K562 (cell line): ENCODE data around the gene ZFAND6. TPM values are rescaled to one million over a fixed set of nuclear protein-coding genes. Genes with fewer than 3 reads are reported as not detected.
A peak's percentile ranks its signal among the peaks of the same experiment; 100 is the strongest.

Experiments used
- ATF1 ChIP-seq, 2 experiments: fragments of 450-650 bp in 1 of 2; IDR thresholded peaks; 2 replicates each; pipeline ENCODE4 v1.6.1; 2016; ENCODE audit warnings: missing compliant biosample characterization in 1 of 2, missing genetic modification characterization in 1 of 2
- BHLHE40 ChIP-seq: IDR thresholded peaks from 2 replicates; pipeline ENCODE4 v1.6.1; 2011; ENCODE audit warnings: low read length, improper control_type of control experiment
- CTBP1 ChIP-seq: fragments of 450-650 bp; IDR thresholded peaks from 2 replicates; pipeline ENCODE4 v1.6.1; 2016; ENCODE audit warnings: borderline replicate concordance
- EZH2 ChIP-seq: IDR thresholded peaks from 2 replicates; pipeline ENCODE4 v1.6.1; 2012; ENCODE audit warnings: low read depth, mild to moderate bottlenecking, inconsistent platforms, low read length, borderline replicate concordance
- FOSL1 ChIP-seq: fragments of 200-800 bp; sonication (Bioruptor generic); conservative IDR thresholded peaks from 2 replicates; pipeline ENCODE4 v1.6.1; 2016; ENCODE audit warnings: missing genetic modification characterization, missing compliant biosample characterization
- FOXJ2 ChIP-seq: fragments of 200-800 bp; sonication (Bioruptor generic); IDR thresholded peaks from 2 replicates; pipeline ENCODE4 v1.6.1; 2016; ENCODE audit warnings: missing genetic modification characterization, missing compliant biosample characterization
- FOXK1 ChIP-seq: sonication (generic); formaldehyde crosslinking; IDR thresholded peaks from 2 replicates; pipeline ENCODE4 v1.8.0; 2022; ENCODE audit warnings: missing genetic modification reagents, mild to moderate bottlenecking, borderline replicate concordance
- HOXB6 ChIP-seq: fragments of 250-450 bp; sonication (Bioruptor Pico); IDR thresholded peaks from 2 replicates; pipeline ENCODE4 v1.5.1; 2022; ENCODE audit warnings: mild to moderate bottlenecking, borderline replicate concordance
- MEF2A ChIP-seq: IDR thresholded peaks from 2 replicates; pipeline ENCODE4 v1.6.1; 2011; ENCODE audit warnings: low read depth, mild to moderate bottlenecking, low read length, moderate library complexity; ENCODE audit not compliant: control insufficient read depth
- NFIX ChIP-seq: fragments of 250-450 bp; sonication (Bioruptor Pico); IDR thresholded peaks from 2 replicates; pipeline ENCODE4 v1.4.0; 2020; ENCODE audit warnings: low read depth, mild to moderate bottlenecking, moderate library complexity
- PCBP1 ChIP-seq: fragments of 200-400 bp; formaldehyde crosslinking; IDR thresholded peaks from 2 replicates; pipeline ENCODE4 v1.6.1; 2018; ENCODE audit warnings: mild to moderate bottlenecking, low read depth, low read length; ENCODE audit not compliant: poor library complexity, severe bottlenecking
- POLR2AphosphoS5 ChIP-seq: IDR thresholded peaks from 2 replicates; pipeline ENCODE4 v1.6.1; 2011; ENCODE audit warnings: mild to moderate bottlenecking, low read depth, low read length, moderate library complexity; ENCODE audit not compliant: control insufficient read depth, insufficient read depth
- RBM14 ChIP-seq: fragments of 200-400 bp; formaldehyde crosslinking; IDR thresholded peaks from 2 replicates; pipeline ENCODE4 v1.6.1; 2018; ENCODE audit warnings: low read depth, mild to moderate bottlenecking, low read length, moderate library complexity, borderline replicate concordance; ENCODE audit not compliant: insufficient read depth
- SLC30A9 ChIP-seq: fragments of 250-450 bp; sonication (Bioruptor Pico); IDR thresholded peaks from 2 replicates; pipeline ENCODE4 v1.8.0; 2022; ENCODE audit warnings: mild to moderate bottlenecking, moderate library complexity
- SRSF7 ChIP-seq: fragments of 200-400 bp; formaldehyde crosslinking; optimal IDR thresholded peaks from 2 replicates; pipeline ENCODE3; 2017; ENCODE audit warnings: mild to moderate bottlenecking, low read depth, low read length
- TAF1 ChIP-seq: IDR thresholded peaks from 2 replicates; pipeline ENCODE4 v1.6.1; 2011; ENCODE audit warnings: mild to moderate bottlenecking, low read length, moderate library complexity; ENCODE audit not compliant: insufficient read depth, control insufficient read depth, severe bottlenecking; ENCODE audit errors: extremely low read depth
- ZFP30 ChIP-seq: fragments of 250-450 bp; sonication (Bioruptor Pico); IDR thresholded peaks from 2 replicates; pipeline ENCODE4 v1.8.0; 2022; ENCODE audit warnings: moderate library complexity, mild to moderate bottlenecking, inconsistent platforms, borderline replicate concordance
- ZNF121 ChIP-seq: sonication (generic); formaldehyde crosslinking; conservative IDR thresholded peaks from 2 replicates; pipeline ENCODE4 v1.8.0; 2022; ENCODE audit warnings: missing genetic modification reagents
- ZNF143 ChIP-seq: sonication (generic); formaldehyde crosslinking; IDR thresholded peaks from 2 replicates; pipeline ENCODE4 v1.9.0; 2022; ENCODE audit warnings: mild to moderate bottlenecking, missing genetic modification reagents
- polyA plus RNA-seq, 8 experiments: library from polyadenylated mRNA; depleted of rRNA in 4 of 8; stranded (reverse) in 5 of 8; unstranded in 3 of 8; fragments of >200 nt; fragmentation: Nextera tagmentation in 2 of 8; fragmentation: Illumina TruSeq in 1 of 8; extraction: Ambion mirVana in 2 of 8; extraction: Trizol in 1 of 8; gene quantifications; 2 replicates each; pipeline versions ENCODE4 v1.2.1 to v1.2.3, GENCODE V29; 2011 to 2014; ENCODE audit warnings: inconsistent platforms in 1 of 8, missing spikeins in 1 of 8
- total RNA-seq, 7 experiments: library from RNA; depleted of rRNA in 6 of 7; stranded (reverse); fragments of >200 nt in 6 of 7; fragmentation: Illumina TruSeq in 2 of 7; extraction: Trizol in 2 of 7; gene quantifications; 2 replicates each; pipeline versions ENCODE4 v1.2.1 to v1.2.3, GENCODE V29; 2011 to 2021; ENCODE audit warnings: low replicate concordance in 1 of 7
- TF ChIP-seq, protein P1 (sequence below): sonication (generic); formaldehyde crosslinking; IDR thresholded peaks from 2 replicates; pipeline ENCODE4 v1.8.0; 2022; ENCODE audit warnings: missing genetic modification reagents, mild to moderate bottlenecking, moderate library complexity, borderline replicate concordance
- TF ChIP-seq, protein P2 (sequence below): IDR thresholded peaks from 2 replicates; pipeline ENCODE4 v1.6.1; 2014; ENCODE audit warnings: antibody characterized with exemption
- TF ChIP-seq, protein P3 (sequence below): fragments of 250-450 bp; sonication (Bioruptor Pico); IDR thresholded peaks from 2 replicates; pipeline ENCODE4 v1.8.0; 2022; ENCODE audit warnings: inconsistent platforms
- TF ChIP-seq, protein P4 (sequence below), 3 experiments: fragments of 200-800 bp in 1 of 3; sonication (Bioruptor generic) in 1 of 3; sonication (generic) in 1 of 3; formaldehyde crosslinking in 1 of 3; IDR thresholded peaks; 2 replicates each; pipeline versions ENCODE4 v1.6.1 to v1.8.0; 2016 to 2022; ENCODE audit warnings: mild to moderate bottlenecking in 2 of 3, missing compliant biosample characterization in 2 of 3, missing genetic modification characterization in 2 of 3, missing genetic modification reagents in 1 of 3

Gene ZFAND6
- total and polyA plus RNA-seq, 9 of the 15 experiments (the other 6 are each of a cell fraction or from before 2014, with no cell fraction given) = 53.9 to 206 (median 88.9) TPM

DNA sequence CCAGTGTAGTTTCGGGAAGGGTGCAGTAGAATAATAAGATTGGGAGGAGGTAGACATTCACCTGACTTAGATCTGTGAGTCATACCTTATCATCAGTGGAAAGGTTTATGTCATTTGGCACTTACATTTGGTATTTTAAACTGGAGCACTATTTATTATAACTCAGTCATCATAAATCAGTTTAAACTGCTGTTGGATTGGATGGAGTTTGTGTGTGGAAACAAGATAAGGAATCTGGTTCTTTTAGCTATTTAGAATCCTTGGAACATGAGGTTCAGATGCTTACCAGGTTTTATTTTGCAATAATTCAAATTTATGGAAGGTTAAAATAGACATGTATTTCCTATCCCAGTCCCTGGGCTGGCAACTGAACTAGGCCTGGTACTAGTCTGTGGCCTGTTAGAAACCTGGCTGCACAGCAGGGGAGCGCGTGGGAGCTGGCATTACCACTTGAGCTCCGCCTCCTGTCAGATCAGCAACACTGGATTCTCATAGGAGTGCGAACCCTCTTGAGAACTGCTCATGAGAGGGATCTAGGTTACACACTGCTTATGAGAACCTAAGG is 34.5 kb downstream of the ZFAND6 start (continued):
- TF ChIP-seq, protein P1, sequence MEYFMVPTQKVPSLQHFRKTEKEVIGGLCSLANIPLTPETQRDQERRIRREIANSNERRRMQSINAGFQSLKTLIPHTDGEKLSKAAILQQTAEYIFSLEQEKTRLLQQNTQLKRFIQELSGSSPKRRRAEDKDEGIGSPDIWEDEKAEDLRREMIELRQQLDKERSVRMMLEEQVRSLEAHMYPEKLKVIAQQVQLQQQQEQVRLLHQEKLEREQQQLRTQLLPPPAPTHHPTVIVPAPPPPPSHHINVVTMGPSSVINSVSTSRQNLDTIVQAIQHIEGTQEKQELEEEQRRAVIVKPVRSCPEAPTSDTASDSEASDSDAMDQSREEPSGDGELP (CRISPR knock-in tag) = no peak
- TF ChIP-seq FOXJ2 (tag) (no peak), ZNF121 (CRISPR knock-in tag) (no peak), BHLHE40 (no peak), EZH2 (no peak), MEF2A (no peak), CTBP1 (no peak), NFIX (CRISPR knock-in tag) (no peak), FOSL1 (tag) (peak; percentile 79), PCBP1 (no peak), SLC30A9 (CRISPR knock-in tag) (no peak), ATF1 (CRISPR knock-in tag; IDR thresholded peaks at IDR 0.05) (no peak), ATF1 (tag; IDR thresholded peaks at IDR 0.05) (peak; percentile 35; the same call in 1 of the 2 replicates), TAF1 (no peak), SRSF7 (no peak), HOXB6 (CRISPR knock-in tag) (no peak), FOXK1 (CRISPR knock-in tag) (no peak), RBM14 (no peak), ZNF143 (CRISPR knock-in tag) (no peak), POLR2AphosphoS5 (no peak), ZFP30 (no peak)
- TF ChIP-seq, protein P2, sequence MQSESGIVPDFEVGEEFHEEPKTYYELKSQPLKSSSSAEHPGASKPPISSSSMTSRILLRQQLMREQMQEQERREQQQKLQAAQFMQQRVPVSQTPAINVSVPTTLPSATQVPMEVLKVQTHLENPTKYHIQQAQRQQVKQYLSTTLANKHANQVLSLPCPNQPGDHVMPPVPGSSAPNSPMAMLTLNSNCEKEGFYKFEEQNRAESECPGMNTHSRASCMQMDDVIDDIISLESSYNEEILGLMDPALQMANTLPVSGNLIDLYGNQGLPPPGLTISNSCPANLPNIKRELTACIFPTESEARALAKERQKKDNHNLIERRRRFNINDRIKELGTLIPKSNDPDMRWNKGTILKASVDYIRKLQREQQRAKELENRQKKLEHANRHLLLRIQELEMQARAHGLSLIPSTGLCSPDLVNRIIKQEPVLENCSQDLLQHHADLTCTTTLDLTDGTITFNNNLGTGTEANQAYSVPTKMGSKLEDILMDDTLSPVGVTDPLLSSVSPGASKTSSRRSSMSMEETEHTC = no peak
- TF ChIP-seq, protein P3, sequence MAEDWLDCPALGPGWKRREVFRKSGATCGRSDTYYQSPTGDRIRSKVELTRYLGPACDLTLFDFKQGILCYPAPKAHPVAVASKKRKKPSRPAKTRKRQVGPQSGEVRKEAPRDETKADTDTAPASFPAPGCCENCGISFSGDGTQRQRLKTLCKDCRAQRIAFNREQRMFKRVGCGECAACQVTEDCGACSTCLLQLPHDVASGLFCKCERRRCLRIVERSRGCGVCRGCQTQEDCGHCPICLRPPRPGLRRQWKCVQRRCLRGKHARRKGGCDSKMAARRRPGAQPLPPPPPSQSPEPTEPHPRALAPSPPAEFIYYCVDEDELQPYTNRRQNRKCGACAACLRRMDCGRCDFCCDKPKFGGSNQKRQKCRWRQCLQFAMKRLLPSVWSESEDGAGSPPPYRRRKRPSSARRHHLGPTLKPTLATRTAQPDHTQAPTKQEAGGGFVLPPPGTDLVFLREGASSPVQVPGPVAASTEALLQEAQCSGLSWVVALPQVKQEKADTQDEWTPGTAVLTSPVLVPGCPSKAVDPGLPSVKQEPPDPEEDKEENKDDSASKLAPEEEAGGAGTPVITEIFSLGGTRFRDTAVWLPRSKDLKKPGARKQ (CRISPR knock-in tag) = no peak
- TF ChIP-seq, protein P4, sequence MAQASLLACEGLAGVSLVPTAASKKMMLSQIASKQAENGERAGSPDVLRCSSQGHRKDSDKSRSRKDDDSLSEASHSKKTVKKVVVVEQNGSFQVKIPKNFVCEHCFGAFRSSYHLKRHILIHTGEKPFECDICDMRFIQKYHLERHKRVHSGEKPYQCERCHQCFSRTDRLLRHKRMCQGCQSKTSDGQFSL (CRISPR knock-in tag; IDR thresholded peaks at IDR 0.05) = no peak
- TF ChIP-seq, protein P4 (tag; IDR thresholded peaks at IDR 0.05) = no peak
